ENCODE results near the gene HBG2.

HBG2 gene

GRCh38 chr11:5246772-5247471 is 7.7 kb downstream of the HBG2 start:
- TF ChIP-seq LEF1 (IDR thresholded peaks at IDR 0.05; ENCODE audit: borderline replicate concordance) (no peak), PKNOX1 (IDR thresholded peaks at IDR 0.05) (no peak), ZNF384 (IDR thresholded peaks at IDR 0.05) (no peak), FOXA1 (IDR thresholded peaks at IDR 0.05) (no peak), CTBP1 (IDR thresholded peaks at IDR 0.05; ENCODE audit: borderline replicate concordance) (no peak), FOXM1 (IDR thresholded peaks at IDR 0.05; ENCODE audit: borderline replicate concordance) (no peak), ELF4 (IDR thresholded peaks at IDR 0.05) (no peak), HDGF (IDR thresholded peaks at IDR 0.05; ENCODE audit: borderline replicate concordance) (no peak), FOXK2 (IDR thresholded peaks at IDR 0.05) (no peak), NFRKB (IDR thresholded peaks at IDR 0.05) (no peak)
- DNase-seq (ENCODE audit: extremely low spot score), result no peak
- POLR2A ChIA-PET, result no interaction called here
- CTCF ChIA-PET, result no interaction called here

GRCh38 chr11:5245155-5245554 is 9.4 kb downstream of the HBG2 start:
- no peak for TF ChIP-seq ZNF384 (IDR thresholded peaks at IDR 0.05)
- TF ChIP-seq ARNT (IDR thresholded peaks at IDR 0.05), result no peak
- no peak for TF ChIP-seq BHLHE40 (IDR thresholded peaks at IDR 0.05; ENCODE audit: borderline replicate concordance)
- no peak for DNase-seq (ENCODE audit: extremely low spot score)
- POLR2A ChIA-PET, result no interaction called here
- CTCF ChIA-PET, result no interaction called here

- CTCF ChIA-PET, result no interaction called here
- DNase-seq (ENCODE audit: extremely low spot score), result no peak
- no peak for TF ChIP-seq FOXK2 (IDR thresholded peaks at IDR 0.05)
- no peak for TF ChIP-seq PKNOX1 (IDR thresholded peaks at IDR 0.05)
- no peak for TF ChIP-seq HDGF (IDR thresholded peaks at IDR 0.05; ENCODE audit: borderline replicate concordance)
- TF ChIP-seq CTBP1 (IDR thresholded peaks at IDR 0.05; ENCODE audit: borderline replicate concordance), result no peak
- no peak for TF ChIP-seq NFRKB (IDR thresholded peaks at IDR 0.05)
- TF ChIP-seq ZNF384 (IDR thresholded peaks at IDR 0.05), result no peak
- no peak for TF ChIP-seq FOXA1 (IDR thresholded peaks at IDR 0.05)
- TF ChIP-seq ARNT (IDR thresholded peaks at IDR 0.05), result no peak
- TF ChIP-seq ELF4 (IDR thresholded peaks at IDR 0.05), result no peak
- no peak for TF ChIP-seq L3MBTL2 (conservative IDR thresholded peaks at IDR 0.05)
- no peak for TF ChIP-seq SUZ12 (IDR thresholded peaks at IDR 0.05)
- TF ChIP-seq BHLHE40 (IDR thresholded peaks at IDR 0.05; ENCODE audit: borderline replicate concordance), result no peak
- no peak for TF ChIP-seq FOXM1 (IDR thresholded peaks at IDR 0.05; ENCODE audit: borderline replicate concordance)
- no peak for TF ChIP-seq LEF1 (IDR thresholded peaks at IDR 0.05; ENCODE audit: borderline replicate concordance)
- TF ChIP-seq TARDBP (IDR thresholded peaks at IDR 0.05), result no peak
- TF ChIP-seq SP1 (IDR thresholded peaks at IDR 0.05), result no peak
- POLR2A ChIA-PET, result no interaction called here
Measured at GRCh38 chr11:5243816-5244180, 10.8 kb downstream of the HBG2 start.

GRCh38 chr11:5242933-5243815 is 11.4 kb downstream of the HBG2 start:
- no peak for TF ChIP-seq NFRKB (IDR thresholded peaks at IDR 0.05)
- no peak for TF ChIP-seq CTBP1 (IDR thresholded peaks at IDR 0.05; ENCODE audit: borderline replicate concordance)
- TF ChIP-seq PKNOX1 (IDR thresholded peaks at IDR 0.05), result no peak
- no peak for TF ChIP-seq LEF1 (IDR thresholded peaks at IDR 0.05; ENCODE audit: borderline replicate concordance)
- TF ChIP-seq SP1 (IDR thresholded peaks at IDR 0.05), result no peak
- no peak for TF ChIP-seq ZNF384 (IDR thresholded peaks at IDR 0.05)
- TF ChIP-seq L3MBTL2 (conservative IDR thresholded peaks at IDR 0.05), result no peak
- TF ChIP-seq ARNT (IDR thresholded peaks at IDR 0.05), result no peak
- ChIA-PET CTCF (no interaction called here), POLR2A (no interaction called here)
- no peak for DNase-seq (ENCODE audit: extremely low spot score)

- ChIA-PET CTCF (no interaction called here), POLR2A (no interaction called here)
- DNase-seq (ENCODE audit: extremely low spot score), result no peak
- no peak for TF ChIP-seq PKNOX1 (IDR thresholded peaks at IDR 0.05)
- TF ChIP-seq ZNF384 (IDR thresholded peaks at IDR 0.05), result no peak
- no peak for TF ChIP-seq ARNT (IDR thresholded peaks at IDR 0.05)
- no peak for TF ChIP-seq NFRKB (IDR thresholded peaks at IDR 0.05)
- no peak for TF ChIP-seq TARDBP (IDR thresholded peaks at IDR 0.05)
- TF ChIP-seq CTBP1 (IDR thresholded peaks at IDR 0.05; ENCODE audit: borderline replicate concordance), result no peak
- no peak for TF ChIP-seq SUZ12 (IDR thresholded peaks at IDR 0.05)
- TF ChIP-seq FOXK2 (IDR thresholded peaks at IDR 0.05), result no peak
- TF ChIP-seq LEF1 (IDR thresholded peaks at IDR 0.05; ENCODE audit: borderline replicate concordance), result no peak
- TF ChIP-seq ELF4 (IDR thresholded peaks at IDR 0.05), result no peak
- TF ChIP-seq SP1 (IDR thresholded peaks at IDR 0.05), result no peak
Measured at GRCh38 chr11:5242208-5242607, 12.4 kb downstream of the HBG2 start.

GRCh38 chr11:5241458-5241857 is 13.1 kb downstream of the HBG2 start:
- TF ChIP-seq BHLHE40 (IDR thresholded peaks at IDR 0.05; ENCODE audit: borderline replicate concordance) (no peak), HDGF (IDR thresholded peaks at IDR 0.05; ENCODE audit: borderline replicate concordance) (no peak), L3MBTL2 (conservative IDR thresholded peaks at IDR 0.05) (no peak), ARNT (IDR thresholded peaks at IDR 0.05) (no peak), CTBP1 (IDR thresholded peaks at IDR 0.05; ENCODE audit: borderline replicate concordance) (no peak), ELF4 (IDR thresholded peaks at IDR 0.05) (no peak), PKNOX1 (IDR thresholded peaks at IDR 0.05) (no peak), TARDBP (IDR thresholded peaks at IDR 0.05) (no peak), LEF1 (IDR thresholded peaks at IDR 0.05; ENCODE audit: borderline replicate concordance) (no peak), FOXM1 (IDR thresholded peaks at IDR 0.05; ENCODE audit: borderline replicate concordance) (no peak), ZNF384 (IDR thresholded peaks at IDR 0.05) (no peak), SUZ12 (IDR thresholded peaks at IDR 0.05) (no peak), SP1 (IDR thresholded peaks at IDR 0.05) (no peak), FOXK2 (IDR thresholded peaks at IDR 0.05) (no peak), NFRKB (IDR thresholded peaks at IDR 0.05) (no peak)
- no peak for DNase-seq (ENCODE audit: extremely low spot score)
- ChIA-PET POLR2A (no interaction called here), CTCF (no interaction called here)
